ENCODE data around the gene URI1. TPM values are rescaled to one million over a fixed set of nuclear protein-coding genes. Genes with fewer than 3 reads are reported as not detected.
"Not testable (repeated sequence)": the region's sequence is repeated elsewhere in the genome, so short reads cannot be mapped to it uniquely, and the experiment has no call there.

The URI1 gene
- total and polyA plus RNA-seq, 7 donors, result 20.8 to 69.2 (median 54.6) TPM

GRCh38 chr19:30036154-30037129 lies 94.4 kb downstream of the URI1 start:
- intact Hi-C loops (cut with DNase I), result no loop called here
- Histone ChIP-seq H3K36me3 (peaks cover 0 to 32% (median 0%) of the 10 kb centered on the region in 4 donors), H3K27ac (no peak overlapping the region), H3K4me3 (no peak overlapping the region), H3K27me3 (no peaks in the 10 kb centered on the region), H3K9me3 (no peaks in the 10 kb centered on the region), H3K4me1 (no peaks in the 10 kb centered on the region)
- WGBS, 2 donors, result 79 to 81% methylated on average over 8 of the region's 8 CpGs
- TF ChIP-seq, protein P1, sequence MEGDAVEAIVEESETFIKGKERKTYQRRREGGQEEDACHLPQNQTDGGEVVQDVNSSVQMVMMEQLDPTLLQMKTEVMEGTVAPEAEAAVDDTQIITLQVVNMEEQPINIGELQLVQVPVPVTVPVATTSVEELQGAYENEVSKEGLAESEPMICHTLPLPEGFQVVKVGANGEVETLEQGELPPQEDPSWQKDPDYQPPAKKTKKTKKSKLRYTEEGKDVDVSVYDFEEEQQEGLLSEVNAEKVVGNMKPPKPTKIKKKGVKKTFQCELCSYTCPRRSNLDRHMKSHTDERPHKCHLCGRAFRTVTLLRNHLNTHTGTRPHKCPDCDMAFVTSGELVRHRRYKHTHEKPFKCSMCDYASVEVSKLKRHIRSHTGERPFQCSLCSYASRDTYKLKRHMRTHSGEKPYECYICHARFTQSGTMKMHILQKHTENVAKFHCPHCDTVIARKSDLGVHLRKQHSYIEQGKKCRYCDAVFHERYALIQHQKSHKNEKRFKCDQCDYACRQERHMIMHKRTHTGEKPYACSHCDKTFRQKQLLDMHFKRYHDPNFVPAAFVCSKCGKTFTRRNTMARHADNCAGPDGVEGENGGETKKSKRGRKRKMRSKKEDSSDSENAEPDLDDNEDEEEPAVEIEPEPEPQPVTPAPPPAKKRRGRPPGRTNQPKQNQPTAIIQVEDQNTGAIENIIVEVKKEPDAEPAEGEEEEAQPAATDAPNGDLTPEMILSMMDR (IDR thresholded peaks at IDR 0.05), result no peak
- TF ChIP-seq POLR2A (IDR thresholded peaks at IDR 0.05), result no peak
- TF ChIP-seq EP300 (IDR thresholded peaks at IDR 0.05), result no peak
- TF ChIP-seq POLR2AphosphoS5 (IDR thresholded peaks at IDR 0.05), result no peak
- DNase-seq, result no peak

- H3K36me3 ChIP-seq, result peaks cover 0 to 26% (median 0%) of the 10 kb centered on the region in 4 donors
- intact Hi-C loops (cut with DNase I), result no loop called here
- 97 to 98% methylated on average over 5 of the region's 5 CpGs for WGBS, 2 donors
- DNase-seq, result no peak
- TF ChIP-seq EP300 (IDR thresholded peaks at IDR 0.05), result no peak
- no peak overlapping the region for H3K4me3 ChIP-seq
- H3K9me3 ChIP-seq, result no peaks in the 10 kb centered on the region
- H3K4me1 ChIP-seq, result no peaks in the 10 kb centered on the region
- H3K27me3 ChIP-seq, result no peaks in the 10 kb centered on the region
- no peak overlapping the region for H3K27ac ChIP-seq
Observed at GRCh38 chr19:30037835-30038234, 95.8 kb downstream of the URI1 start.

GRCh38 chr19:30041931-30042330 lies 99.9 kb downstream of the URI1 start:
- H3K4me3 ChIP-seq; H3K36me3 ChIP-seq; H3K27me3 ChIP-seq; H3K9me3 ChIP-seq; intact Hi-C loops (cut with DNase I); DNase-seq; H3K4me1 ChIP-seq; H3K27ac ChIP-seq: not testable (repeated sequence)
- 96 to 98% methylated on average over 6 of the region's 6 CpGs for WGBS, 2 donors

DNA sequence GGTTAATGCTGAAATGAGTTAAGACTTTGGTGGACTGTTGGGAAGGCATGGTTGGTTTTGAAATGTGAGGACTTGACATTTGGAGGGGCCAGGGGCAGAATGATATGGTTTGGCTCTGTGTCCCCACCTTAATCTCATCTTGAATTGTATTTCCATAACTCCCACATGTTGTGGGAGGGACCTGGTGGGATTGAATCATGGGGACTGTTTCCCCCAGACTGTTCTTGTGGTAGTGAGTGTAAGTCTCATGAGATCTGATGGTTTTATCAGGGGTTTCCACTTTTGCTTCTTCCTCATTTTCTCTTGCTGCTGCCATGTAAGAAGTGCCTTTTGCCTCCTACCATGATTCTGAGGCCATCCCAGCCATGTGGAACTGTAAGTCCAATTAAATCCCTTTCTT lies 101.0 kb downstream of the URI1 start:
- intact Hi-C loops (cut with DNase I); H3K9me3 ChIP-seq; DNase-seq; H3K27ac ChIP-seq; H3K4me3 ChIP-seq; H3K36me3 ChIP-seq; H3K4me1 ChIP-seq; H3K27me3 ChIP-seq: not testable (repeated sequence)

GRCh38 chr19:30044273-30045248 lies 102.5 kb downstream of the URI1 start:
- no peaks in the 10 kb centered on the region for H3K9me3 ChIP-seq
- no peaks in the 10 kb centered on the region for H3K36me3 ChIP-seq
- H3K27ac ChIP-seq, result no peak overlapping the region
- peaks cover 0 to under 1% (median 0%) of the 10 kb centered on the region in 4 donors for H3K4me1 ChIP-seq
- no peak for DNase-seq
- no peaks in the 10 kb centered on the region for H3K27me3 ChIP-seq
- WGBS, 2 donors, result 93 to 95% methylated on average over 13 of the region's 13 CpGs
- TF ChIP-seq POLR2A (IDR thresholded peaks at IDR 0.05) (no peak), POLR2AphosphoS5 (IDR thresholded peaks at IDR 0.05) (no peak), EP300 (IDR thresholded peaks at IDR 0.05) (no peak)
- TF ChIP-seq, protein P1 (IDR thresholded peaks at IDR 0.05), result no peak
- no peak overlapping the region for H3K4me3 ChIP-seq
- intact Hi-C loops (cut with DNase I), result no loop called here

- no peaks in the 10 kb centered on the region for H3K27me3 ChIP-seq
- peaks cover 0 to 8% (median 0%) of the 10 kb centered on the region in 4 donors for H3K4me1 ChIP-seq
- TF ChIP-seq EP300 (IDR thresholded peaks at IDR 0.05), result no peak
- TF ChIP-seq, protein P1 (IDR thresholded peaks at IDR 0.05), result peak in 1 of 4 experiments; percentile 8
- DNase-seq, result no peak
- H3K4me3 ChIP-seq, result no peak overlapping the region
- 29 to 38% methylated on average over 4 of the region's 4 CpGs for WGBS, 2 donors
- no peaks in the 10 kb centered on the region for H3K9me3 ChIP-seq
- no peak overlapping the region for H3K27ac ChIP-seq
- intact Hi-C loops (cut with DNase I), result no loop called here
- no peaks in the 10 kb centered on the region for H3K36me3 ChIP-seq
Observed at GRCh38 chr19:30046522-30046921, 104.5 kb downstream of the URI1 start.

Data from sigmoid colon (tissue), 7 donors.